ENCODE data around the gene PCBP1. TPM values are rescaled to one million over a fixed set of nuclear protein-coding genes. Genes with fewer than 3 reads are reported as not detected.

PCBP1 gene
- total RNA-seq: 23.0 and 23.1 TPM in 2 replicates

DNA sequence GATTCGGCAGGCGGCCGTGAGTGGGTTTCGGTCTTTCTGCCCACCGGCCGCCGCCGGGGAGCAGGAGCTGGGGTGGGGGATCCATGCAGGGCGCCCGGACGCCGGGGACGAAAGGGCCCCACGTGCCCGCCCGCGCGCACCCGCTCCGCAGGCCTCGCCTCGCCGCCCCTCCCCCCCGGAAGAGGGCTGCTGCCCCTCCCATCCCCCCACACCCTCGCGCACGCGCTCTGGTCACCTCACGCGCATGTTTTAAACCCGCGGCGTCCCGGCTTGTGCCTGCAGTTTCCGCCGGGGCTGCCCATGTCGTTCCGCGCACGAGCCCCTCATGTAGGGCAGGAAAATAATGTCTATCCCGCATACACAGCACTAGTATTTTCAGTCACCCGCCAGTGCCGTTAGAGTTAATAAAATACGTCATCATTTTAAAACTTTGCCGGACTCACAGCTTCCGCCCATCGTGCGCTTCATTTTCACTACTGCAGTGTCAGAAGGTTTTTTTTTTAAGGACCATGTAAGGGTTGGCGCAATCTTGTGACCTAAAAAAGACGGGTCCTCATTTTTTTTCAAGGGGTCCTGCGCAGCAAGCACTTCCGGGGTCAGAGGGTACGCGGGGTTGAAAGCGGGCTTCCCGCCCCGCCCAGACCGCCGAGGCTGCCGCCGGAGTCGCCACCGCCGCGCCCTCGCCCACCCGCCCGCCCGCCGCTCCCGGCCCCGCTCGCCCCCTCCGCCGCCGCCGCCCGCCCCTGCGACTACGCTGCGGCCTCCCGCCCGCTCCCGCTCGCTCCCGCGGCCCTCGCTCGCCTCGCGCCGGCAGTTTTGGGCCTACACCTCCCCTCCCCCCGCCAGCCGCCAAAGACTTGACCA lies at the start of gene PCBP1:
PCBP1 (plus strand) TSS at position 640 of the 864 bp plus-strand sequence. CDS start 267 bp downstream, outside the sequence.

Other genes starting within 250 kb of the PCBP1 start
- 24.0 and 27.9 TPM in 2 replicates for gene SNRNP27, start 193.5 kb upstream of the PCBP1 start, total RNA-seq
- gene MXD1, start 172.4 kb upstream of the PCBP1 start, total RNA-seq: 2.9 and 3.3 TPM in 2 replicates
- gene ASPRV1, start 125.8 kb upstream of the PCBP1 start, total RNA-seq: 0.32 and 0.43 TPM in 2 replicates
- gene C2orf42, start 103.5 kb downstream of the PCBP1 start, total RNA-seq: 15.8 and 25.9 TPM in 2 replicates
- gene TIA1, start 161.2 kb downstream of the PCBP1 start, total RNA-seq: 107 and 201 TPM in 2 replicates
- gene PCYOX1, start 170.7 kb downstream of the PCBP1 start, total RNA-seq: 92.9 and 111 TPM in 2 replicates
- 150 and 181 TPM in 2 replicates for gene SNRPG, start 206.3 kb downstream of the PCBP1 start, total RNA-seq
- gene FAM136A, start 214.6 kb downstream of the PCBP1 start, total RNA-seq: 14.9 and 21.3 TPM in 2 replicates